Glomerular endothelial cell (primary cell): ENCODE results near the gene MALT1. TPM values are rescaled to one million over a fixed set of nuclear protein-coding genes. Genes with fewer than 3 reads are reported as not detected.
"Not testable (repeated sequence)": the region's sequence is repeated elsewhere in the genome, so short reads cannot be mapped to it uniquely, and the experiment has no call there.

Experiments
- DNase-seq: peaks from one replicate; pipeline ENCODE4 v3.0.0-alpha.2; 2011; ENCODE audit warnings: low read depth, low spot score; ENCODE audit errors: extremely low read depth
- total RNA-seq: library from RNA; depleted of rRNA; stranded (reverse); fragments of >200 nt; gene quantifications from 2 replicates; pipeline ENCODE4 v1.2.3, GENCODE V29; 2015

MALT1 gene
- total RNA-seq: 9.2 and 11.0 TPM in 2 replicates

DNA sequence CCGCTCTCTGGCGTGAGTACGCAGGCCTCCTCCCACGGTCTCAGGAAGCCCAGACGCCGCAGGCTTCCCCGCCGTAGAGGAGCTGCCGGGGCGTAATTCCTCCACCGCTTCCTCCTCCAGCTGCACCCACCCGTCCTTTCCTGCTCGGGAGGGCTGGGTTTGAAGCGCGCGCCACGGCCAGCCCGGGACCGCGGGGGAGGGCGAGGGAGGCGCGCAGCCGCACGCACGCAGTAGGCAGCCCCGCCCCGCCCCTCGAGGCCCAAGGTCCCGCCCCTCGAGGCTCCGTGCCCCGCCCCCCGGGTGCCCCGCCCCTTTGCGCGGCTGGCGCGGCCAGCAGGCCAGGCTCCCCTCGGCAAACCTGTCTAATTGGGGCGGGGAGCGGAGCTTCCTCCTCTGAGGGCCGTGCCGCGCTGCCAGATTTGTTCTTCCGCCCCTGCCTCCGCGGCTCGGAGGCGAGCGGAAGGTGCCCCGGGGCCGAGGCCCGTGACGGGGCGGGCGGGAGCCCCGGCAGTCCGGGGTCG, at the start of gene MALT1:
Gene MALT1 (plus strand): TSS at position 355 of the 521 bp plus-strand sequence. CDS start 179 bp downstream, outside the sequence.
- no peak for DNase-seq

DNA sequence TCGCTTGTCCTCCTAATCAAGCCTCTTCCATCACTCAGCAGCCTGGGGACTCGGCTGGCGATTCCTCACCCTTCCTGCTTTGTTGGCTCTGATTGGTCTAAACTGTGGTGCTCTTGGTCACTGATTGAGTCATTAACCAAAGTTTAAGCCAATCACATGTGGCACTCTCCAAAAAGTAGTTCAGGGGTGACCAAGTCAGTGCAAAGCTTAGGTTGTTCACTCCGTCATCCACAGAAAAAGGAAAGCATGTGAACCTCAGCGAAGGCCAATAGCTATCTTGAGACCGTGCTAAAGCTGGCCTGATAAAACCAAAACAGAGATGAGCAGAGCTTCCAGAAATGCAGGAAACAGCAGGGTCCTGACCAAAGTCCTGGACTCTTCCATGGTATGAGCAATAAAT, 47.3 kb upstream of the MALT1 start:
- DNase-seq: no peak

DNA sequence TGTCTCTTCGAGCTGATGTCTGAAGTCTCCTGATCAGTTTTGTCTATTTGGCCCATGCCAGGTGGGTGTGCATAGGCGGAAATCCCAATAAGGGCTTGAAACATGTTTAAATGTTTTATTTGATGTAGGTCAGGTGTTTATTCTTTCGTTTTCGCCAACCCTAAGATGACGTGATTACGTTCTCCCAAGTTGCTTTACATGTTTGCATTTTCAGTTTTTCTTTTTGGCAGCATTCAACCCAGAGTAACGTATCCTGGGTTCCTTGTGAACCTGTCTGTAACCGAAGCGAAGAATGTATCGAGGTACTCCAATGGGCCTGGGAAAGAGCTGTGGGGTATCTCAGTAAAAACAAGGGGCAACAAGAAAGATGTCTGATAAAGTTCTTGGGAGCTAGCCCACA, 45.4 kb upstream of the MALT1 start:
- no peak for DNase-seq

DNA sequence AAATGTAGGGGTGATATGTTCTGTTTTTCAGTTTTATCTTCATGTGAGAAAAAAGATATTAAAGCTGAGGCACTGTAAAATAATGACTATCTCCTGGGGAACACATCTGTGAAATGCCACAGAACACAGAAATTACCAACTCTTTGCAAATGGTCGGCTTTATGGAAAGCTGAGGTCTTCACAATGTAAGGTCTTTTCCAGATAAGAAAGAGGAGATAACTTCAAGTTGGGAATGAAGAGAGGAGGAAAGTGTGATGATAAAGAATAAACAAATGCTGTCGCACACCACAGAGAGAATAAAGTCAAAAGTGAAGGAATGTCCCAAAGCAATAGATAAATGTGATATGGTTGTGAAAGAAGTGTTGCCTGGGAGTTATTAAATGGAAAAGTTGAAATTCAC, 41.2 kb upstream of the MALT1 start:
- no peak for DNase-seq

DNA sequence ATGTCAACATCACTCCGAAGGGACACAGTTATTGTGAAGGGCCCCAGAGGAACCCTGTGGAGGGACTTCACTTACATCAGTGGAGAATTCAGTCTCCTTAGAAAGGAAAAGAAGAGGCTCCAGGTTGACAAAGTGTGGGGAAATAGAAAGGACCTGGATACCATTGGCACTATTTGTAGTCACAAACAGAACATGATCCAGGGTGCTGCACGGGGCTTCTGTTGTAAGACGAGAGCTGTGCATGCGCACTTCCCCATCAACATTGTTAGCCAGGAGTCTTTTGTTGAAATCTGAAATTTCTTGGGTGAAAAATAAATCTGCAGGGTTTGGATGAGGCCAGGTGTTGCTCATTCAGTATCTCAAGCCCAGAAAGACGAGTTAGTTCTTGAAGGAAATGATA, 40.0 kb upstream of the MALT1 start:
- DNase-seq: no peak

DNA sequence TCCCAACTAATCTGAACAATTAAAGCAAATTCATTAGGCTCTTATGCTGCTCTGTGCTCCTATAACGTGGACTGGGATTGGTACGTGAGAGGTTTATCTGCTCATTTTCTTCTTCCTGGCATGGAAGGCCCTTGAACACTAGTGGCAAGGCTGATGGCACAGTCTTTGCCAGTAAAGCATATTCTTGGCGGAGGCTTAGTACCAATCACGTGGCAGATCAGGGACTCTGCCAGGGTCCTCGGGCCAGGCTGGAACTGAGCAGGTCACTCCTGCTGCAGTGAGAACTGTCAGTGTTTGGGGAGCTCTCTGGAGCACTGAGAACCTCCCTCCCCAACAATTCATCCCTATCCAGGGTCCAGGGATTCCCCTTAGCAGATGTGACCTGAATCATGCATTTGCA, 38.7 kb upstream of the MALT1 start:
- DNase-seq: no peak

DNA sequence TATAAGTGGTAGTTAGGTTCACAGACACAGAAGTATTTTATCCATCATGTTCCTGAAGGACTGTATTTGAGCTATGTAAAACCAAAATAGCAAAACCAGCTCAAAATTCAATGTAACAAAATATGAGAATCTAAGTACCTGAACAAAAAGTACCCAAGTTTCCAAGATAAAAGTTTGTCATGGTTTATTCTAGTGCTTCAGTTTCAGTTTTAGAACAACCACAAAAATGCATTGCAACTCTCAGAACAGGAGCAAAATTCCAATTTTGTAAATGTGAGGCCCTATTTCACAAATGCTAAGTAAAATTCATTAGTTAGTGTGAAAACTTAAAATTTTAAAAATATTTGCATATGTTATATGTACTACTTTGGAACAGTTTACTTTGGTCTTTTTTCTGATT, 37.4 kb upstream of the MALT1 start:
- DNase-seq: no peak

DNA sequence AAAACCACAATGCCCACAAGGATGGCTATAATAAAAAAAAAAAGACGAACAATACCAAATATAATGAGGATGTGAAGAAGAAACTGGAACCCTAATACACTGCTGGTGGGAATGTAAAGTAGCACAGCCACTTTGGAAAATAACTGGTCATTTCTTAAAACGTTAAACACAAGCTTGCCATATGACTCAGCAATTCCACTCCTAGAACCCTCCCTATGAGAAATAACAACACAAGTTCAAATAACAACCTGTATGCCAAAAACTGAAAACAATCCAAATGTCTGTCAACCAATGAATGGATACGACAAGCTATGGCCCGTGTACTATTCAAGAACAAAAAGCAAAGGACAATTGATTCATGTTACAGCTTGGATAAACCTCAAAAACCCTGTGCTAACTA, 35.4 kb upstream of the MALT1 start:
- DNase-seq: no peak

DNA sequence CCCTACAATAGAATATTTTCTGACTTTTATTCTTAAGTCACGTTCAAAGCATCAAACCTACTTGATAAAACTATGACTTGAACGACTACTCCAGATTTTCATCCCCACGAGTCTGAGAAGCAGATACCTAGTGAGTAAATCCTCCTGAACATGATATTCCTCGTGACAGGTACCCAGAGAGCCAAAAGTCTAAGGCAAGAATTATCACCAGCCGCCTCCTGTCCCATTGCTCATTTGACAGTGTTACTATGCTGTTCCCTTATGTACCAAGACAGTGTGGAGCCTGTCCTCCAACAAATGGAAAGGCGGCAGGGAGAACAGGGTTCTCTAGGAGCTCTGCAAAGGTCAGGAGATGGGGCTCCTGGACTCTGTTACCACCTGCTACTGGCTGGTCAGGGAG, 34.1 kb upstream of the MALT1 start:
- no peak for DNase-seq

DNA sequence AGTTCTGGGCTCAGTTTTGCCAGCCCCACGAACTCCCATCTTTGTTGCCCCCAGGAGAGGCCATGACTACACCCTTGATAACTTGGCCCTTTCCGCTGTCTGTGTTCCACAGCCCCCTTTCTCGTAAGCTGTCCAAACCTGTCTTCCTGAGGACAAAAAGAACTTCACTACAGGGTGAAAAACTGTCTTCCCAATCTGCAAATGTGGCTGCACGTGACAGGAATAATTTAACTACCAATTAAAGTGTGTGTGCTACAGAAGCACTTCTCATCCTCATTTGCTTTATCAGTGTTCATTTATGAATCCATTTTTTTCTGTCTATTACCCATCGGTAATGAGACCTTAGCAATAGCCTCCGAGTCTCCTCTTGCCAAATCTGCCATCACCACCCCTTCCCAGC, 33.3 kb upstream of the MALT1 start:
- no peak for DNase-seq

- no peak for DNase-seq
These were observed 32.8 kb upstream of the MALT1 start for GRCh38 chr18:58638441-58638840.

GRCh38 chr18:58639237-58639636, 32.0 kb upstream of the MALT1 start:
- no peak for DNase-seq

DNA sequence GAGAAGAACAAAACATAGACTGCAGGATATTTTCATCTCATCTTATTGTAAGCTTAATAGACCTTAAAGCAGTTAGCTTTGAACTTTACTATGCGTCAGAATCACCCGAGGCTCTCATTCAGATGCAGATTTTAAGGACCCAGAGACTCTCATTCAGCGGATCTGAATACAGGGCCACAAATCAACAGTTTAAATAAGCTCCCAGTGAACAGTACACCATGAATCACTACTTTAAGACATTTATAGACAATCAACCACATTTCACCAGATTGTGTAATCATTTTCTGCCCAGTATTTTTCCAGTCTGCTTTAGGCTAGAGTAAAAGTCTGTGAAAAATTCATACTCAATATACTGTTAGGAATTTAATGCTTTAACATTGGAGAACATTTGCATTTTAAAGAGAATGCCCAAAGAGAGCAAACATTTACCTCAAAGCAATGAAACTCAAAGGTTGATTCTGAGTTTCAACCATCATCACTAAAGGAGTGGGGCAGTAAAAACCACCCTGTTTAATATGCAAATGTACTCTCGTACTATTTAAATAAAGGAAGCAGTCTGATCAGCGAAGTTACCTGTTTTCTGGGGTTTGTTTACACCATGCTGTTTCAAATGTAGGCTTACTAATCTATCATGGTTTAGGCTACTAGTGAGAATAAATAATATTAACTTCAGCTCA, 31.4 kb upstream of the MALT1 start:
- no peak for DNase-seq

GRCh38 chr18:58640428-58640805, 30.8 kb upstream of the MALT1 start:
- no peak for DNase-seq

DNA sequence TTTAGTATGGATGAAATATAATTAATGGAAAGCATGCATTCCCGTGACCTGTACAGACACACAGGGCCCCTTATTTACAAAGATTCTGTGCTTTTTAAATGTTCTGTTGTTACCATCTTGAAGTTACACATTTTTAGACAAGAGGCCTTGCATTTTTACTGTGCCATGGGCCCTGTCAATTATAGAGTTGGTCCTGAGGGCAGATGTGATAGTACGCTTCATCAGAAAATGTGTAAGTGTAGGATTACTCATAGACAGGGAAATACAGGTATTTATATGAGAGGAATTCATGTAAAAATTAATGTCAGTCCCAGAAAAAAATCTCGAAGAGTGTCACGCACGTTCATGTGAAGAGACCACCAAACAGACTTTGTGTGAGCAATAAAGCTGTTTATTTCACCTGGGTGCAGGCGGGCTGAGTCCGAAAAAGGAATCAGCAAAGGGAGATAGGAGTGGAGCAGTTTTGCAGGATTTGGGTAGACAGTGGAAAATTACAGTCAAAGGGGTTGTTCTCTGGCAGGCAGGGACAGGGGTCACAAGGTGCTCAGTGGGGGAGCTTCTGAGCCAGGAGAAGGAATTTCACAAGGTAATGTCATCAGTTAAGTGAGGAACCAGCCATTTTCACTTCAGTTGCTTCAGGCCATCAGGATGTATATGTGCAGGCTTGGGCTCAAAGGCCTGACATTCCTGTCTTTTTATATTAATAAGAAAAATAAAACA, 30.2 kb upstream of the MALT1 start:
- no peak for DNase-seq

DNA sequence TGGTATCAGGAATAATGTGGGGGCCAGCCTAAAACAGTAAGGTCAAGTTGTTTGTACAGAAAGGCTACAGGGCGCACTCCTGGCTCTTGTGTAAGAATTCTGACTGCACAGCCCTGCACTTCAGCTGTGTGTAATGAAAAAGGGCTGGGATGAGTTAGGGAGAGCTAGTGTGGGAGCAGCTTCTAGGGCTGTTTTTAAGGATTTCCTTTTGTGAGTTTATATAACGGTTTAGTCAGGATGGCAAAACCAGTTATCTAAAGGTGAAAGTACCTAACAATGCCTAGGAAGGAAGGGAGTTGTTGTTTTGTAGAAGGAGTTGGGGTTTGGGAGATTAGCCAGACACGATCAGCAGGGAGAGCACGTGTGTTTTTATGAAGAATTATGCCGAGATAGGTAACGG, 27.7 kb upstream of the MALT1 start:
- not testable (repeated sequence) for DNase-seq

GRCh38 chr18:58645398-58645797, 25.9 kb upstream of the MALT1 start:
- no peak for DNase-seq

- DNase-seq: no peak
These were observed 24.9 kb upstream of the MALT1 start for GRCh38 chr18:58646334-58646862.

- no peak for DNase-seq
These were observed 21.1 kb upstream of the MALT1 start for GRCh38 chr18:58649966-58650816.

- not testable (repeated sequence) for DNase-seq
These were observed 20.4 kb upstream of the MALT1 start for GRCh38 chr18:58650830-58651229.

- not testable (repeated sequence) for DNase-seq
These were observed 18.0 kb upstream of the MALT1 start for GRCh38 chr18:58653144-58653722.
